A549 (cell line): ENCODE results near the gene SLC12A8. TPM values are rescaled to one million over a fixed set of nuclear protein-coding genes. Genes with fewer than 3 reads are reported as not detected.

ENCODE experiments used
- ATAC-seq, 2 experiments: fragments of 200-7000 bp in 1 of 2; fragments of >200 bp in 1 of 2; cut with Nextera tagmentation in 1 of 2; cut with Tn5 transposase in 1 of 2; 3 replicates each; pipeline versions ENCODE4 v1.8.0 to v1.9.1; 2018 to 2020; ENCODE audit warnings: mild to moderate bottlenecking in 1 of 2, moderate library complexity in 1 of 2
- CTCF ChIA-PET: fragments of 300-600 bp; sonication (Branson Sonifier 250); formaldehyde crosslinking; extraction: SDS; loops from one replicate; lab custom pipeline; 2021; ENCODE audit warnings: antibody characterized with exemption, inconsistent platforms; lab: Yijun Ruan, JAX
- POLR2A ChIA-PET: fragments of 350-600 bp; formaldehyde crosslinking; extraction: SDS; loops from one replicate; lab custom pipeline; 2021; ENCODE audit warnings: antibody characterized with exemption, inconsistent platforms; lab: Yijun Ruan, JAX
- DNase-seq, 2 experiments: peaks; one replicate each; pipeline versions ENCODE4 v3.0.0 to v3.0.0-alpha.2; 2011 to 2016; ENCODE audit warnings: low read depth in 1 of 2, low spot score in 1 of 2
- FAIRE-seq: peaks from 2 replicates; lab custom pipeline; 2011; peaks lifted over from hg19 to GRCh38; lab: Jason Lieb, UNC
- H3K27ac ChIP-seq, 2 experiments: fragments of >200 bp; sonication (Bioruptor Twin); formaldehyde crosslinking; 3 replicates each; pipeline ENCODE4 v1.5.1; 2016 to 2017
- H3K4me1 ChIP-seq: fragments of >200 bp; sonication (Bioruptor Twin); formaldehyde crosslinking; 3 replicates; pipeline ENCODE4 v1.6.1; 2016
- H3K4me2 ChIP-seq: fragments of >200 bp; sonication (Bioruptor Twin); formaldehyde crosslinking; 3 replicates; pipeline ENCODE4 v1.6.1; 2016
- H3K4me3 ChIP-seq: fragments of >200 bp; sonication (Bioruptor Twin); formaldehyde crosslinking; 3 replicates; pipeline ENCODE4 v1.5.1; 2016
- H3K9me3 ChIP-seq: fragments of >200 bp; sonication (Bioruptor Twin); formaldehyde crosslinking; 3 replicates; pipeline ENCODE4 v1.6.1; 2016
- CBX8 ChIP-seq: fragments of 200-600 bp; sonication (generic); IDR thresholded peaks from 2 replicates; pipeline ENCODE4 v1.6.1; 2016
- CEBPB ChIP-seq, 2 experiments: fragments of >200 bp in 1 of 2; sonication (Bioruptor Twin) in 1 of 2; formaldehyde crosslinking in 1 of 2; IDR thresholded peaks; 2 replicates each; pipeline ENCODE4 v1.6.1; 2012 to 2016
- CHD2 ChIP-seq: fragments of 150-350 bp; IDR thresholded peaks from 2 replicates; pipeline ENCODE4 v1.6.1; 2014; ENCODE audit warnings: low read length; ENCODE audit not compliant: partially characterized antibody
- CHD4 ChIP-seq: fragments of 200-600 bp; sonication (generic); IDR thresholded peaks from 2 replicates; pipeline ENCODE4 v1.6.1; 2016; ENCODE audit warnings: antibody characterized with exemption, mild to moderate bottlenecking, borderline replicate concordance
- EHF ChIP-seq: fragments of 250-450 bp; sonication (Bioruptor Pico); IDR thresholded peaks from 2 replicates; pipeline ENCODE4 v1.5.0; 2020; ENCODE audit warnings: mild to moderate bottlenecking
- EP300 ChIP-seq, 2 experiments: fragments of >200 bp; sonication (Bioruptor Twin); formaldehyde crosslinking; IDR thresholded peaks; 2 replicates in 1 of 2; 3 replicates in 1 of 2; pipeline ENCODE4 v1.6.1; 2016 to 2017
- FOSB ChIP-seq: fragments of 250-450 bp; sonication (Bioruptor Pico); IDR thresholded peaks from 2 replicates; pipeline ENCODE4 v1.5.0; 2020; ENCODE audit warnings: mild to moderate bottlenecking, moderate library complexity
- HDAC2 ChIP-seq: fragments of 200-600 bp; sonication (generic); IDR thresholded peaks from 2 replicates; pipeline ENCODE4 v1.6.1; 2016
- HOXA7 ChIP-seq: fragments of 250-450 bp; sonication (Bioruptor Pico); IDR thresholded peaks from 2 replicates; pipeline ENCODE4 v1.5.0; 2020; ENCODE audit warnings: mild to moderate bottlenecking, moderate library complexity
- HOXB13 ChIP-seq: fragments of 250-450 bp; sonication (Bioruptor Pico); IDR thresholded peaks from 2 replicates; pipeline ENCODE4 v1.5.0; 2020; ENCODE audit warnings: low read depth, mild to moderate bottlenecking, moderate library complexity
- HOXB5 ChIP-seq: fragments of 250-450 bp; sonication (Bioruptor Pico); IDR thresholded peaks from 2 replicates; pipeline ENCODE4 v1.5.0; 2020; ENCODE audit warnings: mild to moderate bottlenecking, moderate library complexity
- JUN ChIP-seq, 2 experiments: fragments of >200 bp; sonication (Bioruptor Twin); formaldehyde crosslinking; IDR thresholded peaks; 2 replicates in 1 of 2; 3 replicates in 1 of 2; pipeline ENCODE4 v1.6.1; 2016 to 2017
- KDM5A ChIP-seq: fragments of 200-600 bp; sonication (generic); IDR thresholded peaks from 2 replicates; pipeline ENCODE4 v1.6.1; 2016; ENCODE audit warnings: antibody characterized with exemption, mild to moderate bottlenecking
- MAZ ChIP-seq: fragments of 150-350 bp; IDR thresholded peaks from 2 replicates; pipeline ENCODE4 v1.6.1; 2014; ENCODE audit warnings: antibody characterized with exemption, low read depth, low read length, borderline replicate concordance
- NPAS2 ChIP-seq: fragments of 250-450 bp; sonication (Bioruptor Pico); IDR thresholded peaks from 2 replicates; pipeline ENCODE4 v1.8.0; 2022; ENCODE audit warnings: mild to moderate bottlenecking, moderate library complexity, borderline replicate concordance
- NR3C1 ChIP-seq: fragments of >200 bp; sonication (Bioruptor Twin); formaldehyde crosslinking; IDR thresholded peaks from 3 replicates; pipeline ENCODE4 v1.6.1; 2017
- PHF8 ChIP-seq: fragments of 200-600 bp; sonication (generic); IDR thresholded peaks from 2 replicates; pipeline ENCODE4 v1.6.1; 2016; ENCODE audit warnings: low read depth, mild to moderate bottlenecking, antibody characterized with exemption, moderate library complexity, borderline replicate concordance
- RARB ChIP-seq: fragments of 250-450 bp; sonication (Bioruptor Pico); IDR thresholded peaks from 2 replicates; pipeline ENCODE4 v1.8.0; 2021; ENCODE audit warnings: mild to moderate bottlenecking, moderate library complexity
- RFX5 ChIP-seq: fragments of 450-650 bp; IDR thresholded peaks from 2 replicates; pipeline ENCODE4 v1.7.1; 2014; ENCODE audit warnings: antibody characterized with exemption, mild to moderate bottlenecking, moderate library complexity
- RNF2 ChIP-seq: fragments of 200-600 bp; sonication (generic); IDR thresholded peaks from 2 replicates; pipeline ENCODE4 v1.6.1; 2016; ENCODE audit warnings: low read depth, mild to moderate bottlenecking, antibody characterized with exemption, moderate library complexity, borderline replicate concordance
- SREBF2 ChIP-seq: fragments of 450-650 bp; IDR thresholded peaks from 2 replicates; pipeline ENCODE4 v1.6.1; 2014; ENCODE audit warnings: mild to moderate bottlenecking, moderate library complexity
- TFCP2L1 ChIP-seq: fragments of 250-450 bp; sonication (Bioruptor Pico); IDR thresholded peaks from 2 replicates; pipeline ENCODE4 v1.5.0; 2021; ENCODE audit warnings: mild to moderate bottlenecking
- ZFP36 ChIP-seq: fragments of 450-650 bp; IDR thresholded peaks from 2 replicates; pipeline ENCODE4 v1.6.1; 2014; ENCODE audit warnings: borderline replicate concordance; ENCODE audit not compliant: partially characterized antibody
- WGBS: methylation state at CpG from one replicate; pipeline ENCODE4 v1.1.6; 2017; ENCODE audit errors: missing lambda C conversion rate; 5-methylcytosine and 5-hydroxymethylcytosine counted together
- polyA plus RNA-seq, 4 experiments: library from polyadenylated mRNA; depleted of rRNA in 3 of 4; stranded (reverse); fragments of >200 nt; fragmentation: RNase III in 1 of 4; extraction: RNeasy Plus Mini Kit Qiagen cat#74134 plus additional on column Dnase treatment in 1 of 4; gene quantifications; 2 replicates in 3 of 4; 3 replicates in 1 of 4; pipeline ENCODE4 v1.2.3, GENCODE V29; 2011 to 2017
- TF ChIP-seq, protein P1 (sequence below): fragments of 450-650 bp; IDR thresholded peaks from 2 replicates; pipeline ENCODE4 v1.6.1; 2014; ENCODE audit warnings: antibody characterized with exemption
- TF ChIP-seq, protein P2 (sequence below): fragments of >200 bp; sonication (Bioruptor Twin); formaldehyde crosslinking; IDR thresholded peaks from 2 replicates; pipeline ENCODE4 v1.6.1; 2016
- TF ChIP-seq, protein P3 (sequence below): IDR thresholded peaks from 2 replicates; pipeline ENCODE4 v1.6.1; 2012
- TF ChIP-seq, protein P4 (sequence below): fragments of 250-450 bp; sonication (Bioruptor Pico); IDR thresholded peaks from 2 replicates; pipeline ENCODE4 v1.5.0; 2020; ENCODE audit warnings: low read depth, mild to moderate bottlenecking, moderate library complexity
- TF ChIP-seq, protein P5 (sequence below): IDR thresholded peaks from 2 replicates; pipeline ENCODE4 v1.6.1; 2012
- TF ChIP-seq, protein P6 (sequence below): fragments of 250-450 bp; sonication (Bioruptor Pico); IDR thresholded peaks from 2 replicates; pipeline ENCODE4 v1.5.0; 2021; ENCODE audit warnings: mild to moderate bottlenecking, moderate library complexity, borderline replicate concordance
- TF ChIP-seq, protein P7 (sequence below): IDR thresholded peaks from 2 replicates; pipeline ENCODE4 v1.6.1; 2012; ENCODE audit warnings: low read depth, borderline replicate concordance

The SLC12A8 gene
- polyA plus RNA-seq, 2 of the 4 experiments (the other 2 are of a cell fraction), result 1.1 to 4.2 TPM

DNA sequence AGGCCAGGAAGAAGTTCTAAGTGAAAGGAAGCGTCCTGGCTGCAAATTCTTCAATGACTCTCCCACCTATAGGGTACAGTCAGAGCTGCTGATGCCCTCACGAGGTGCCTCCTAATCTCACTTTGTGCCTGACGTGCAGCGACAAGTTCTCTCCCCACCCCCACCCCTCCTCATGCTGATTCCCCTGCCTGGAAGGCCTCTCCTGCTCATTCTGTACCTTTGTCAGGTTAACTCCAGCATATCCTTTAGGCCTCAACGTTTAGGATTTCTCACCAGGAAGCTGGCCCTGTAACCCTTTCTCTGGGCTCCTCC, 25.0 kb downstream of the SLC12A8 start:
- H3K4me3 ChIP-seq, result no peak overlapping the region
- 63% methylated on average over 5 of the region's 5 CpGs for WGBS
- no peak overlapping the region for H3K27ac ChIP-seq
- TF ChIP-seq HOXB13 (CRISPR knock-in tag) (no peak), ZFP36 (no peak), RFX5 (no peak), CHD2 (no peak), RARB (no peak)
- ChIA-PET POLR2A (no interaction called here), CTCF (no interaction called here)
- FAIRE-seq, result no peak
- H3K4me1 ChIP-seq, result no peaks in the 10 kb centered on the region
- no peaks in the 10 kb centered on the region for H3K9me3 ChIP-seq
- ATAC-seq, result no peak
- H3K4me2 ChIP-seq, result no peak overlapping the region
- no peak for DNase-seq

DNA sequence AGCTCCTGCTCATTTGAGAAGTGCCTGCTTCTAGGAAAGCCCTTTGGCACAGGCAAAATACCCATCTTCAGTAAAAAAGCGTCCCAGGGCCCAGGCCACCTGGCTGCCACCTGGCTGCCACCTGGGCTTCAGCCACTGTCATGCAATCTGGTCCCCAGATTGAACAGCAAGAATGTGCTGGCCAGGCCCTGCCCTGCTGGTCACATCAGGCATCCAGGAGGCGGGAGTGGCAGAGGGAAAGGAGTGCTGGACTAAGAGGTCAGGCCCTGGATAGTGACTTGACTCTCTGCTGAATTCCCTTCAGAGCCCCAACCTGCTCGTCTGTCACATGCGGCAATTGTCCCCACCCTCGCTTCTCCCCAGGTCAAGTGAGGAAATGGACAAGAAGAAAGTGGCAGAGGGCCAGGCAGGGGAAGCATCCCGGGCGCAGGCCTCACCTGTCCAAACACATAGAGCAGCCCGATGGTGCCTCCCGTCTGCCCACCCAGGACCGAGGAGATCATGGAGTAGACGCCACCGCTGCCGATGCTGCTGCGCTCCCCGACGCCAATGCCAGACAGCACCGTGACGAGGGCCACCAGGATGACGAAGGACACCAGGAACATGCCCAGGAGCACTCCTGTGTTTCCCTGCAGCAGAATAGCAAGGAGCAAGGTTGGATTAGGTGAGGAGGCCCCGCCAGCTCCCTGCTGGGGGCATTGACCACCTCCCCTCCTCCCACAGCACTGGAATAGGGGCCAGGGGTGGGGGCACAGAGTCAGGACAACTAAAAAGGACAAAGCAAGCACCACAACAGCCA, 25.5 kb downstream of the SLC12A8 start:
- POLR2A ChIA-PET, result no interaction called here
- FAIRE-seq (no peak), DNase-seq (no peak)

DNA sequence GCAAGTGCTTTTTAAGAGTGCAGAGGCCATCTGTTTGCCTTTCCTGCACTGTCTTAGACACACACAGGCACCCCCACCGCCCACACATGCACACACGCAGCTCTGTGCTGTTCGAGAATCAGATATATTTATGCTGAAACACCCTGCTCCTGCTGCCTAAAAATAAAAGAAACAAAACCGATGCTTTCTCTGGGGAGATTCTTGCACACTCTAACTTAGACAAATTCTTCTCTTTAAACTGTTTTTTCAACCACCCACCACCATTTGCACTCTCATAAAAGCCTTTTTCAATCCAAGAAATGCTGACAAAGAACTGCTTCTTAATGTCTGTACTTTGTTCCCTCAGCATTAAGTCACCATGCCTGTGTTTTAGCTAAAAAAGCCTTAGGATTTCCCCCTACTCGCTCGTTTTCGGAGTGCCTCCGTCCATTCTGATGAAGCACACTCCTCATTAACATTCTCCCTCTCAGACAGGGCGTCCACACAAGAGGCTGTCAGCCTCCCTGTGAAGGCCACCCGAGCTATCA, 26.2 kb downstream of the SLC12A8 start:
- POLR2A ChIA-PET, result no interaction called here
- Histone ChIP-seq H3K9me3 (no peaks in the 10 kb centered on the region), H3K4me1 (no peaks in the 10 kb centered on the region), H3K27ac (no peak overlapping the region), H3K4me2 (no peak overlapping the region), H3K4me3 (no peak overlapping the region)
- whole genome bisulfite sequencing, result 74% methylated on average over 10 of the region's 10 CpGs
- CTCF ChIA-PET, result interaction anchor here (1.0 to 1.2 kb wide), 2 partner anchors 9 to 12 kb away, joined by 3 to 4 read pairs; no protein-coding TSS in a partner anchor
- ATAC-seq, result no peak
- FAIRE-seq, result no peak
- no peak for DNase-seq
- no peak for TF ChIP-seq SREBF2
- no peak for TF ChIP-seq EP300 (IDR thresholded peaks at IDR 0.05)
- TF ChIP-seq HDAC2, result no peak
- TF ChIP-seq, protein P1, sequence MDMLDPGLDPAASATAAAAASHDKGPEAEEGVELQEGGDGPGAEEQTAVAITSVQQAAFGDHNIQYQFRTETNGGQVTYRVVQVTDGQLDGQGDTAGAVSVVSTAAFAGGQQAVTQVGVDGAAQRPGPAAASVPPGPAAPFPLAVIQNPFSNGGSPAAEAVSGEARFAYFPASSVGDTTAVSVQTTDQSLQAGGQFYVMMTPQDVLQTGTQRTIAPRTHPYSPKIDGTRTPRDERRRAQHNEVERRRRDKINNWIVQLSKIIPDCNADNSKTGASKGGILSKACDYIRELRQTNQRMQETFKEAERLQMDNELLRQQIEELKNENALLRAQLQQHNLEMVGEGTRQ, result no peak
- TF ChIP-seq TFCP2L1 (CRISPR knock-in tag), result no peak
- TF ChIP-seq NR3C1, result no peak
- no peak for TF ChIP-seq CHD2
- no peak for TF ChIP-seq EHF (CRISPR knock-in tag)
- TF ChIP-seq HOXA7 (CRISPR knock-in tag), result no peak
- TF ChIP-seq, protein P2, sequence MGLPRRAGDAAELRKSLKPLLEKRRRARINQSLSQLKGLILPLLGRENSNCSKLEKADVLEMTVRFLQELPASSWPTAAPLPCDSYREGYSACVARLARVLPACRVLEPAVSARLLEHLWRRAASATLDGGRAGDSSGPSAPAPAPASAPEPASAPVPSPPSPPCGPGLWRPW, result no peak
- no peak for TF ChIP-seq CBX8
- TF ChIP-seq RNF2, result no peak
- TF ChIP-seq MAZ, result no peak
- TF ChIP-seq FOSB (CRISPR knock-in tag), result no peak

More for the DNA sequence above, 25.5 kb downstream of the SLC12A8 start:
- 87% methylated on average over 7 of the region's 20 CpGs for WGBS
- CTCF ChIA-PET, result interaction anchor here (1.0 to 1.2 kb wide), 2 partner anchors 9 to 11 kb away, joined by 3 to 4 read pairs; no protein-coding TSS in a partner anchor
- Histone ChIP-seq H3K4me2 (no peak overlapping the region), H3K27ac (no peak overlapping the region), H3K9me3 (no peaks in the 10 kb centered on the region), H3K4me1 (no peaks in the 10 kb centered on the region), H3K4me3 (no peak overlapping the region)
- TF ChIP-seq CEBPB (IDR thresholded peaks at IDR 0.05) (no peak), RARB (no peak), KDM5A (no peak), HOXB5 (no peak), NPAS2 (no peak), HOXA7 (CRISPR knock-in tag) (no peak), TFCP2L1 (CRISPR knock-in tag) (no peak), CHD4 (no peak), PHF8 (no peak), JUN (IDR thresholded peaks at IDR 0.05) (no peak), SREBF2 (no peak), RNF2 (no peak)
- TF ChIP-seq, protein P3, sequence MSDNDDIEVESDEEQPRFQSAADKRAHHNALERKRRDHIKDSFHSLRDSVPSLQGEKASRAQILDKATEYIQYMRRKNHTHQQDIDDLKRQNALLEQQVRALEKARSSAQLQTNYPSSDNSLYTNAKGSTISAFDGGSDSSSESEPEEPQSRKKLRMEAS, result no peak
- TF ChIP-seq, protein P4, sequence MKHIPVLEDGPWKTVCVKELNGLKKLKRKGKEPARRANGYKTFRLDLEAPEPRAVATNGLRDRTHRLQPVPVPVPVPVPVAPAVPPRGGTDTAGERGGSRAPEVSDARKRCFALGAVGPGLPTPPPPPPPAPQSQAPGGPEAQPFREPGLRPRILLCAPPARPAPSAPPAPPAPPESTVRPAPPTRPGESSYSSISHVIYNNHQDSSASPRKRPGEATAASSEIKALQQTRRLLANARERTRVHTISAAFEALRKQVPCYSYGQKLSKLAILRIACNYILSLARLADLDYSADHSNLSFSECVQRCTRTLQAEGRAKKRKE (CRISPR knock-in tag), result no peak
- TF ChIP-seq, protein P5, sequence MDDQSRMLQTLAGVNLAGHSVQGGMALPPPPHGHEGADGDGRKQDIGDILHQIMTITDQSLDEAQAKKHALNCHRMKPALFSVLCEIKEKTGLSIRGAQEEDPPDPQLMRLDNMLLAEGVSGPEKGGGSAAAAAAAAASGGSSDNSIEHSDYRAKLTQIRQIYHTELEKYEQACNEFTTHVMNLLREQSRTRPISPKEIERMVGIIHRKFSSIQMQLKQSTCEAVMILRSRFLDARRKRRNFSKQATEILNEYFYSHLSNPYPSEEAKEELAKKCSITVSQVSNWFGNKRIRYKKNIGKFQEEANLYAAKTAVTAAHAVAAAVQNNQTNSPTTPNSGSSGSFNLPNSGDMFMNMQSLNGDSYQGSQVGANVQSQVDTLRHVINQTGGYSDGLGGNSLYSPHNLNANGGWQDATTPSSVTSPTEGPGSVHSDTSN, result no peak
- TF ChIP-seq, protein P6, sequence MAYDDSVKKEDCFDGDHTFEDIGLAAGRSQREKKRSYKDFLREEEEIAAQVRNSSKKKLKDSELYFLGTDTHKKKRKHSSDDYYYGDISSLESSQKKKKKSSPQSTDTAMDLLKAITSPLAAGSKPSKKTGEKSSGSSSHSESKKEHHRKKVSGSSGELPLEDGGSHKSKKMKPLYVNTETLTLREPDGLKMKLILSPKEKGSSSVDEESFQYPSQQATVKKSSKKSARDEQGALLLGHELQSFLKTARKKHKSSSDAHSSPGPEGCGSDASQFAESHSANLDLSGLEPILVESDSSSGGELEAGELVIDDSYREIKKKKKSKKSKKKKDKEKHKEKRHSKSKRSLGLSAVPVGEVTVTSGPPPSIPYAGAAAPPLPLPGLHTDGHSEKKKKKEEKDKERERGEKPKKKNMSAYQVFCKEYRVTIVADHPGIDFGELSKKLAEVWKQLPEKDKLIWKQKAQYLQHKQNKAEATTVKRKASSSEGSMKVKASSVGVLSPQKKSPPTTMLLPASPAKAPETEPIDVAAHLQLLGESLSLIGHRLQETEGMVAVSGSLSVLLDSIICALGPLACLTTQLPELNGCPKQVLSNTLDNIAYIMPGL (CRISPR knock-in tag), result no peak
- TF ChIP-seq, protein P7, sequence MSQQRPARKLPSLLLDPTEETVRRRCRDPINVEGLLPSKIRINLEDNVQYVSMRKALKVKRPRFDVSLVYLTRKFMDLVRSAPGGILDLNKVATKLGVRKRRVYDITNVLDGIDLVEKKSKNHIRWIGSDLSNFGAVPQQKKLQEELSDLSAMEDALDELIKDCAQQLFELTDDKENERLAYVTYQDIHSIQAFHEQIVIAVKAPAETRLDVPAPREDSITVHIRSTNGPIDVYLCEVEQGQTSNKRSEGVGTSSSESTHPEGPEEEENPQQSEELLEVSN, result no peak
- ATAC-seq, result no peak
